GM18861 (cell line): ENCODE data around the gene MYO3B.

Experiments used
- ATAC-seq: cut with Tn5 transposase; IDR thresholded peaks from one replicate; pipeline ENCODE4 v1.9.1; 2021; ENCODE audit not compliant: unreplicated experiment

The MYO3B gene

DNA sequence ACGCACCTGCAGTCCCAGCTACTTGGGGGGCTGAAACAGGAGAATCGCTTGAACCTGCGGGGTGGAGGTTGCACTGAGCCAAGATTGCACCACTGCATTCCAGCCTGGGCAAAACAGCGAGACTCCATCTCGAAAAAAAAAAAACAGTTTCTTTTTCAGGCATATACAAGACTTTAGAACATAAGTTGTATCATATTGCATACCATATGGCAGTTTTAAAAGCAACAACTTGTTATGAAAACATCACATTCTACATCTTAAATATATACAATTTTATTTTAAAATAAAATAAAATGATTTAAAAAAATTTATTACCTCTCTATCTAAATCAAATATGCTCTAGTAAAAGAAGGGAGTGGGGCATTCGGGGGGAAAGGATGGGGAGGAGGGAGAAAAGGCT lies 497.8 kb downstream of the MYO3B start:
- no peak for ATAC-seq

DNA sequence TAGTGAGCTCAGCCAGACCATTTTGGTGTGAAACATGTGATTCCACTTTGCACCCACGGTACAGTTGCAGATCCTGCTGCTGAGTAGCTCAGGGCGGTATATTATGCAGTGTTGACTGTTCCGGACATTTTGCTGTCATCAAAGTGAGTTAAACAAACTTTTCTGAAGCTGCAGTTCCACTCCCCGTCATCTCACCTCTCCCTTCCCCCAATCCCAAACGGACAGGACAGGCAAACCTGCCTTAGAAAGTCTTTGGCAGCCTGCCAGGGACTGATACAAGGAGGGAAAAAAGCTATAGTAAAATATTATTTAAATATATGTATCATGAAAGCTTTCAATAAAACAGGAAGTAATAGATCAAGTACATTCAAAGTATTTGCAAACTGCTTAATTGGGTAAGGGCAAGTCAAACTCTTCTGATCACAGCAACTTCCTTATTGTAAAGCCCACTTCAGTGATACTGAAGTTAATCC lies 501.7 kb downstream of the MYO3B start:
- ATAC-seq: no peak

DNA sequence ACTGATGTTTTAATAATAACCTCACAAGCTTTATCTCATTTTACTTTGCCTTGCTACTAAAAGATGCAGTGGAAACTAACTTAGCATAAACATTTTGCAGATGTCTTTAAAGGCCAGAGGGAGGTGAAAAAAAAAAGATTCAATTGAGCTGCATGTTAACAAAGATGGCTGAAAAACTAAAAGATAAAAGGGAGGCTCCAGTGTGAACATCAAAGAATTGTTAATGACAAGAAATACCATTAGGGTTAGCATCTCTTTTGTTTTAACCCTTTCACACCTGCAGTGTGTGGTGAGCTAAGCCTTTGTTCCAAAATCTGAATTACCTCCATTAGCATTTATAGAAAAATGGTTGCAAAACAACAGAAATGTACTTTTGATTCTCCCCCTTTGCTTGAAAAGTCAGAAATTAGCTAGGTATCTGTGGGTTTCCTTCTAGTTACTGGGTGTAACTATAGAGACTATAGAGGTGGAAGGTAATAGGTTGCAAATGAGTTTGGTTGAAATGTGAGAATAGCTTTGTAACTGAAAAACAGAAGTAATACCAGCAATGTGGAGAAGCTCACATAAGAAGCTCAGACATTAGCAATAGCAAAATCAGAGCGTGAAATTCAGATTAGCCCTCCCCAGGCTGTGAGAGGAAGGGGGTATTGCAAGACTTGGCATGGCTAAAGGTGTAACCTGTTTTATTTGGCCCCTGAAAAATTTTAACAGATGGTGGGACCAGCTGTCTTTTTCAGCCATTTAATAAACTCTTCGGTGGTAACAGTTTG lies 502.4 kb downstream of the MYO3B start:
- ATAC-seq: peak; percentile 80

DNA sequence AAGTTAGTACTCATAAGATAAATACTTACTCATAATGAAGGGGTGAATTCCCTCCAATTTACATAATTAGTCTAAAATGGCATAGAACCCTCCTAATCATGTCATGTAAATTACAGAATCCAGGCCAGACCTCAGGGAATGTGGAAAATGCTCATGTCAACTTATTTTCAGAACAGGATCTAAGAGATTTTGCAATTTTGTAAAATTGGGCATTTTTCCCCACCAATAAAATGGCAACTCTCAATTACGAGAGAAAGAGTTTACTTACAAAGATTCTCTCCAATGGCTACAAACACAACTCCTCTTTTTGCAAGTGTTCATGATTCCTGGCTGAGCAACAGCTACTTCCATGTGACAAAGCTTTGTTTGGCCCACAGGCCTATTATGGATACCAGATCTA lies 503.4 kb downstream of the MYO3B start:
- ATAC-seq: no peak

DNA sequence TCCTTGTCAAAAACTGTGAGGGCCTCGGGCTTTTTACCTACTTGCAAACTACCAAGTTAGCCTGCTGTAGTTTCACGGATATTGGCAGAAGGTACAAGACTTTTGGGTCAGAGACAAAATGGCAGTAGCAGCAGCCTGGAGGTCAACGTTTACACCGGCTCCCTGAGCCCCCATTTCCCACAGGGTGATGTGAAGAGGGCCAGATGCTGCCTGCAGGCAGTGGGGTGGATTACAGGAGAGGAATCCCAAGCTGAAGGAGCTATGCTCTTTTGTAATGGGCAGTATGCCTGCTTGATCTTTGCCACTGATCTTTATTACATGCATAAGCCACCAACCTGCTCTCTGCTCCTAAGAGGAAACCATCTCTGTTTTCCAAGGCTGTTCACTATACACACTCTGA lies 507.6 kb downstream of the MYO3B start:
- ATAC-seq: no peak

DNA sequence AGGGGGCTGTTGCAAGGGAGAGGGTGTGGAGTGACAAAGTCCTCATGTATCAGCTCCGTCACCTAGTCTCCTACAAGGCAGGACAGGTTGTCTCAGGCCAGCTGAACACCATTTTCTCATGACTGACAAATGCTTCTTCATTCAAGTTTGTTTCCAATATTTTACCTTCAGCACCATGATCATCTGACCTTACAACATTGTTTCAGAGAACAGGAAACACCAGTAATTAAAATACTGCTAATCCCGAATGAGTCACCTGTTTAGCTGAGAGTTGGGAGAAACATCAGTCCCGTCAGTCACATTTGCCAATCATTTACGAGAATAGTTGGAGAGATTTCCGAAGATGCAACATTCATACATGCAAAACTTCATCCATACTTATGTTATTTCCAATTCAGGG lies 511.5 kb downstream of the MYO3B start:
- no peak for ATAC-seq

DNA sequence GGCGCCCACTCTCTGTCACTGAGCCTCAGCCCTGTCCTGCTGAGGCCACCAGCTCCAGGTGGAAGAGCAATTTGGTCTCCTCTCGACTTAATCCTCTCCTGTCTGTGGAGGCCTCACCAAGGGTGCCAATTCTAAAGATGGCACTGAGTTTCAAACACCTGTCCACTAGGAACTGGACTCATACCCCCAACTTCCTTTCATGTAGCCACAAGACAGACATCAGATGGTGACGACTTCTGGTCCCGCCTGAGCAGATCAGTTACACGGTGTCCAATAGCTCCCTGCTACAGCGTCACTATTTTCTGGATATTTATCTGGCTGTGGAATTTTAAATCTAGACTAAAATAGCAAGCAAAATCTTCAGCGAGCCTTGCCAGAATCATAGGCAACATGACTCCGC lies 512.7 kb downstream of the MYO3B start:
- no peak for ATAC-seq

DNA sequence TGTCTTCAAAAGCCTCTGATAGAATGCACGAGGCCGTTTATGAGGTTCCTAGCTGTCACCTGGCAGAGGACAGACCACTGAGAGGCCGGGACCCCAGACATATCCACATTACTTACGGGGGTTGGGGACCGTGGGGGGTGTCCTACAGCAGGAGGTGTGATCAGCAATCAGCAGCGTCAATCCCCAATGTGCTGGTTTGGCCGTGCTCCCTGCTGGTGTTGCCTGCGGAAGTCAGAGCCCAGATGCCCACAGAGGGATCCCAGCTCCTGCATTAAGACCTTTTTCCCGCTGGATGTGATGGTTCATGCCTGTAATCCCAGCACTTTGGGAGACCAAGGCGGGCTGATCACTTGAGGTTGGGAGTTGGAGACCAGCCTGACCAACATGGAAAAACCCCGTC lies 516.4 kb downstream of the MYO3B start:
- ATAC-seq: no peak

DNA sequence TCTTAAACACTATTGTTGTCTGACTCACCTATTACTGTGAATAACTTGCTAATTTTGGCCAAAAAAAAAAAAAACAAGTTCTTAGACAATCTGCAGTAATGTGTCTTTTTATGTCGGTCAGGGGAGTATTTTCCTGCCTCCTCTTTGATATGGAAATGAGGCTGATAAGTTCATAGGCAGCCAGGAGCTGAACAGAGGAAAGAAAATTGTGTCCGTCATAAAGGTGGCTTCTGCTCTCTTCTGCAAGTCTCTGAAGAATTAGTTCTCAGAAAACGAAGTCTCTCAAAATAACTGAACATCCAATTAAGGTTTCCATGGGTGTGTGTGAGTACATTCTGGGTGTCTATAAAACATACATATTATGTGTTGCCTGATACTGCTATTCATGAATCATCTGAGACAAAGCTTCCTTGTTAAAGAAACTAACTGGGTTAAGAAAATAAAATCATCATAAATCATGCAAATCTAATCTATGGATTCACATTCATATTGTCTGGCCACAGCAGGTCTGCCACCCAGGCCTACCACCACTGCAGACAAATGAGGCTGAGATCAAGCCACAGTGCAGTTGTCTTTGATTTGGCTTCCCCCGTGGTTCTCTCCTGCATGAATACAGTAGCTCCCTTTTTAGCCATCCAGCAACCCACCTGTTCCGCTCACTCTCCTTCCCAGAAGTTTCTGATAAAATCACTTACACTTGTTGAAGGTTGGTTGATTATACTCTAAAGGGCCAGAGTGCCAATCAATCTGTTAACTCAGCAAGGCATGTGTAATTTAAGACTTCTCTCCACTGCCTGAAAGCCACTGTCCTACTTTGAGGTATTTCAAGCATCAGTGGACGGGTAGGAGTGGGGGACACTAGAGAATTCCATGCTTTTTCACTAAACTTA lies 517.8 kb downstream of the MYO3B start:
- no peak for ATAC-seq

DNA sequence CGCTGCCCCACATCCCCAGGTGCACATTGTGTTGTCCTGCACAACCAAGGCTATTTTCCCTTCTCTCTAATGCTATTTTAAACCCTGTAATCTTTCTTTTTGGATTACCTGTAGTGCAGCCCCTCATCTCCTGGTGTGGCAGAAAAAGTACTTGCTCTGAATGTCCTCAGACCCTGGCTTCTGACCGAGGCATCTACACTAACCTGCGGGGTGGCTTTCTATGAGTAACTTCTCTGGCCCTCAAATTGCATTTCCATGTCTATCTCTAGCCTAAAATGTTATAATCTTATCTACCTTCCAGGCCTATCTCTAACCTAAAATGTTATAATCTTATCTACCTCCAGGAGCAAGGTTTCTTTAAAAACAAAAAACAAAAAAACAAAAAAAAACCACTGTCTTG lies 519.0 kb downstream of the MYO3B start:
- ATAC-seq: no peak

DNA sequence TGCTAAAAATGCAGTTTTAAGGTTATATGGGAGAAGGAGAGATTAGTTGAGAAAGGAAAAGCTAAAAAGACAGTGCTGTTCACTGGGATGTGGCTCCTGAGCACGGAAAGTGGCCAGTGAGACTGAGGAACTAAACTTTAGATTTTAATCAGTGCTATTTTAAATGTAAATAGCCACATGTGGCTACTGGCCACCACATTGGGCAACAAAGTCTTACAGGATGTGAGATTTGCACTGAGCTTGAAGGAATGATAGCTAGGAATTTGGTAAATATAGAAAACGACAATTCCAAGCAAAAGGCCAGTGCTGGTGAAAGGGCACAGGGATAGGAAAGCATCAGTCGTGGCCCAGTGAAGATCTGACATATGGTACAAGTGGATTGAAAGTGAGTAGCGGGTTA lies 523.1 kb downstream of the MYO3B start:
- ATAC-seq: no peak

DNA sequence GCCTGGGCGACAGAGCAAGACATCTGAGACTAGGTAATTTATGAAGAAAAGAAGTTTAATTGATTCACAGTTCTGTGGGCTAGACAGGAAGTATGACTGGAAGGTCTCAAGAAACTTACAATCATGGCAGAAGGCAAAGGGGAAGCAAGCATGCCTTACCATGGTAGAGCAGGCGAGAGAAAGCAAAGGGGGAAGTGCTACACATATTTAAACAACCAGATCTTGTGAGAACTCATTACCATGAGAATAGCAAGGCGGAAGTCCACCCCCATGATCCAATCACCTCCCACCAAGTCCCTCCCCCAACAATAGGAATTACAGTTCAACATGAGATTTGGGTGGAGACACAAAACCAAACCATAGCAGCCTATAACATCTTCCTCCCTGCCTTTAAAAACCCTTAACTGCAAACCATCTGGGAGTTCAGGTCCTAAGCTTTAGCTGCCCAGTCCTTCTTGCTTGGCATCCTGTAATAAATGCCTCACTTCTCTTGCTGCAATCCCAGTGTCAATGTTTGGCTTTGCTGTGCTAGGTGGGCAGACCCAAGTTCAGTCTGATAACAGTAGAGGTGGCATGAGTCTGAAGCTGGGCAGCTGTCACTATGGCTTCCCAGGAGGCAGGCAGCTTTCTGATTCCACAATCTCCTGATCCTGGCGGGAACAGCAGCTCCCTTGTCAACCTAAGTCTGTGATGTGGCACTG lies 526.0 kb downstream of the MYO3B start:
- ATAC-seq: no peak
